ENCODE data around the gene MYO18A.

The MYO18A gene

DNA sequence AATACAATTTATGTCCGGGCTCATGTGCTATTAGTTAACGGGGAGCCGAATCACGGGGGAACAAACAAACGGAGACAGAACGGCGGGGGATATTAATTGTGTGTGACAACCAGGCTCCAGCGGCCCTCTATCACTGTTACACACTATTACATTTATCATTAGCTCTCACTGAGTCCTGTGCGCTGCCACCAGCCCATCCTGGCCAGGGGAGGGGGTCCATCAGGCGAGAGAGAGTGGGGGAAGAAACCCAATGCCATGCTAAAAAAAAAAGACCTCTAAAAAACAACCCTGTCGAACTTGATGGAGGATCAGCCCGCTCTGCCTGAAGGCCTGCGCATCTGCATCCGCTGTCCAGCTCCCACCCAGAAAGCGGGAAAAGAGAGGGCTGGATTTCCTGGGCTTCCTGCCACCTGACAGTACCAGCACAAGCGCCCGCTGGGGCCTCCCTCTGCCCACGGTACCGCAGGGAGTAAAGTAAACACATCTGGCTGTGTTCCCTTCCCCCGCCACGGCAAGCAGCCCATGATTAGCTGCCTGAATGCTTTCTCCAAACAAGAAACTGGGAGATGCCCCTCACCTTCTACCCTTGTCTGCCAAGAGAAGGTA is 95.6 kb downstream of the MYO18A start (continued):
- TF ChIP-seq ZFP69B (tag by site-specific recombination; IDR thresholded peaks at IDR 0.05) (0 out of 2 replicates have a peak, but pooled peaks have one; percentile 16), ZNF549 (tag by site-specific recombination; IDR thresholded peaks at IDR 0.05) (no peak), HOXA7 (CRISPR knock-in tag; IDR thresholded peaks at IDR 0.05; ENCODE audit: borderline replicate concordance) (no peak), ZNF362 (tag by site-specific recombination; IDR thresholded peaks at IDR 0.05) (no peak), ZNF112 (tag by site-specific recombination; IDR thresholded peaks at IDR 0.05) (no peak), SP3 (tag by site-specific recombination; IDR thresholded peaks at IDR 0.05) (no peak), ZNF513 (tag by site-specific recombination; IDR thresholded peaks at IDR 0.05) (no peak), IKZF3 (tag by site-specific recombination; IDR thresholded peaks at IDR 0.05) (peak; percentile 40; the same call in 1 of the 2 replicates), MZF1 (tag by site-specific recombination; IDR thresholded peaks at IDR 0.05; ENCODE audit: borderline replicate concordance) (no peak), HOXC10 (CRISPR knock-in tag; IDR thresholded peaks at IDR 0.05) (no peak), ZNF830 (tag by site-specific recombination; IDR thresholded peaks at IDR 0.05; ENCODE audit: low read depth) (no peak), FEZF1 (tag by site-specific recombination; IDR thresholded peaks at IDR 0.05) (no peak), ZNF394 (tag by site-specific recombination; IDR thresholded peaks at IDR 0.05; ENCODE audit: borderline replicate concordance) (no peak), ZNF624 (tag by site-specific recombination; IDR thresholded peaks at IDR 0.05) (0 out of 2 replicates have a peak, but pooled peaks have one; percentile 43), ZBTB1 (tag by site-specific recombination; IDR thresholded peaks at IDR 0.05) (peak; percentile 93), ATF2 (tag by site-specific recombination; IDR thresholded peaks at IDR 0.05; ENCODE audit: low read depth) (no peak), ZNF560 (tag by site-specific recombination; IDR thresholded peaks at IDR 0.05; ENCODE audit: borderline replicate concordance) (no peak), ZNF521 (tag by site-specific recombination; IDR thresholded peaks at IDR 0.05) (no peak), REST (tag by site-specific recombination; IDR thresholded peaks at IDR 0.05) (peak; percentile 89), ZNF785 (tag by site-specific recombination; IDR thresholded peaks at IDR 0.05) (no peak), SP7 (tag by site-specific recombination; IDR thresholded peaks at IDR 0.05) (no peak), SP2 (tag by site-specific recombination; IDR thresholded peaks at IDR 0.05) (0 out of 2 replicates have a peak, but pooled peaks have one; percentile 25), ZNF426 (tag by site-specific recombination; IDR thresholded peaks at IDR 0.05) (no peak)
- TF ChIP-seq, protein P1, sequence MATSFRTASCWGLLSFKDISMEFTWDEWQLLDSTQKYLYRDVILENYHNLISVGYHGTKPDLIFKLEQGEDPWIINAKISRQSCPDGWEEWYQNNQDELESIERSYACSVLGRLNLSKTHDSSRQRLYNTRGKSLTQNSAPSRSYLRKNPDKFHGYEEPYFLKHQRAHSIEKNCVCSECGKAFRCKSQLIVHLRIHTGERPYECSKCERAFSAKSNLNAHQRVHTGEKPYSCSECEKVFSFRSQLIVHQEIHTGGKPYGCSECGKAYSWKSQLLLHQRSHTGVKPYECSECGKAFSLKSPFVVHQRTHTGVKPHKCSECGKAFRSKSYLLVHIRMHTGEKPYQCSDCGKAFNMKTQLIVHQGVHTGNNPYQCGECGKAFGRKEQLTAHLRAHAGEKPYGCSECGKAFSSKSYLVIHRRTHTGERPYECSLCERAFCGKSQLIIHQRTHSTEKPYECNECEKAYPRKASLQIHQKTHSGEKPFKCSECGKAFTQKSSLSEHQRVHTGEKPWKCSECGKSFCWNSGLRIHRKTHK (tag by site-specific recombination; IDR thresholded peaks at IDR 0.05) = no peak
- TF ChIP-seq, protein P2, sequence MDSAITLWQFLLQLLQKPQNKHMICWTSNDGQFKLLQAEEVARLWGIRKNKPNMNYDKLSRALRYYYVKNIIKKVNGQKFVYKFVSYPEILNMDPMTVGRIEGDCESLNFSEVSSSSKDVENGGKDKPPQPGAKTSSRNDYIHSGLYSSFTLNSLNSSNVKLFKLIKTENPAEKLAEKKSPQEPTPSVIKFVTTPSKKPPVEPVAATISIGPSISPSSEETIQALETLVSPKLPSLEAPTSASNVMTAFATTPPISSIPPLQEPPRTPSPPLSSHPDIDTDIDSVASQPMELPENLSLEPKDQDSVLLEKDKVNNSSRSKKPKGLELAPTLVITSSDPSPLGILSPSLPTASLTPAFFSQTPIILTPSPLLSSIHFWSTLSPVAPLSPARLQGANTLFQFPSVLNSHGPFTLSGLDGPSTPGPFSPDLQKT (IDR thresholded peaks at IDR 0.05; ENCODE audit: borderline replicate concordance, low read depth, low read length) = no peak
- TF ChIP-seq, protein P3, sequence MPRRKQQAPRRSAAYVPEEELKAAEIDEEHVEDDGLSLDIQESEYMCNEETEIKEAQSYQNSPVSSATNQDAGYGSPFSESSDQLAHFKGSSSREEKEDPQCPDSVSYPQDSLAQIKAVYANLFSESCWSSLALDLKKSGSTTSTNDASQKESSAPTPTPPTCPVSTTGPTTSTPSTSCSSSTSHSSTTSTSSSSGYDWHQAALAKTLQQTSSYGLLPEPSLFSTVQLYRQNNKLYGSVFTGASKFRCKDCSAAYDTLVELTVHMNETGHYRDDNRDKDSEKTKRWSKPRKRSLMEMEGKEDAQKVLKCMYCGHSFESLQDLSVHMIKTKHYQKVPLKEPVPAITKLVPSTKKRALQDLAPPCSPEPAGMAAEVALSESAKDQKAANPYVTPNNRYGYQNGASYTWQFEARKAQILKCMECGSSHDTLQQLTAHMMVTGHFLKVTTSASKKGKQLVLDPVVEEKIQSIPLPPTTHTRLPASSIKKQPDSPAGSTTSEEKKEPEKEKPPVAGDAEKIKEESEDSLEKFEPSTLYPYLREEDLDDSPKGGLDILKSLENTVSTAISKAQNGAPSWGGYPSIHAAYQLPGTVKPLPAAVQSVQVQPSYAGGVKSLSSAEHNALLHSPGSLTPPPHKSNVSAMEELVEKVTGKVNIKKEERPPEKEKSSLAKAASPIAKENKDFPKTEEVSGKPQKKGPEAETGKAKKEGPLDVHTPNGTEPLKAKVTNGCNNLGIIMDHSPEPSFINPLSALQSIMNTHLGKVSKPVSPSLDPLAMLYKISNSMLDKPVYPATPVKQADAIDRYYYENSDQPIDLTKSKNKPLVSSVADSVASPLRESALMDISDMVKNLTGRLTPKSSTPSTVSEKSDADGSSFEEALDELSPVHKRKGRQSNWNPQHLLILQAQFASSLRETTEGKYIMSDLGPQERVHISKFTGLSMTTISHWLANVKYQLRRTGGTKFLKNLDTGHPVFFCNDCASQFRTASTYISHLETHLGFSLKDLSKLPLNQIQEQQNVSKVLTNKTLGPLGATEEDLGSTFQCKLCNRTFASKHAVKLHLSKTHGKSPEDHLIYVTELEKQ (tag by site-specific recombination; IDR thresholded peaks at IDR 0.05; ENCODE audit: borderline replicate concordance) = no peak

Data from HEK293 (cell line).